Activated CD8-positive, alpha-beta memory T cell treated with anti-CD3 and anti-CD28 coated beads for 36 hours (primary cell): ENCODE measurements around the gene ZFP90. TPM values are rescaled to one million over a fixed set of nuclear protein-coding genes. Genes with fewer than 3 reads are reported as not detected.
"Not testable (repeated sequence)": the region's sequence is repeated elsewhere in the genome, so short reads cannot be mapped to it uniquely, and the experiment has no call there.

ENCODE experiments used
- CTCF ChIA-PET: fragments of 350-600 bp; sonication (Branson Sonifier 250); formaldehyde crosslinking; loops from one replicate; lab custom pipeline; 2021; ENCODE audit warnings: antibody characterized with exemption; lab: Charles Lee
- POLR2A ChIA-PET: fragments of 350-600 bp; sonication (Branson Sonifier 250); formaldehyde crosslinking; loops from one replicate; lab custom pipeline; 2021; ENCODE audit warnings: antibody characterized with exemption; lab: Charles Lee
- total RNA-seq, 2 experiments: library from RNA; stranded (reverse); gene quantifications; one replicate each; pipeline ENCODE4 v1.2.3, GENCODE V29; 2021

The ZFP90 gene
- total RNA-seq, 2 experiments from 2014 or later: 21.2 to 23.2 TPM

DNA sequence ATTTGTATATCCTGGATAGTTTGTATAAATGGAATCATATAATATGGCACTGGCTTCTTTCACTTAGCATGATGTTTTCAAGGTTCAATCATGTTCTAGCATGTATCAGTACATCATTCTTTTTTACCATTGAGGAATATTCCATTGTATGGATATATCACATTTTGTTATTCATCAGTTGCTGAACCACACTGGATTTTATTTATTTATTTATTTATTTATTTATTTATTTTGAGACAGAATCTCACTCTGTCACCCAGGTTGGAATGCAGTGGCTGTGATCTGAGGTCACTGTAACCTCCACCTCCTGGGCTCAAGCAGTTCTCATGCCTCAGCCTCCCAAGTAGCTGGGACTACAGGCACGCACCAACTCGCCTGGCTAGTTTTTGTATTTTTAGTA is 21.2 kb downstream of the ZFP90 start:
- CTCF ChIA-PET, POLR2A ChIA-PET: not testable (repeated sequence)

DNA sequence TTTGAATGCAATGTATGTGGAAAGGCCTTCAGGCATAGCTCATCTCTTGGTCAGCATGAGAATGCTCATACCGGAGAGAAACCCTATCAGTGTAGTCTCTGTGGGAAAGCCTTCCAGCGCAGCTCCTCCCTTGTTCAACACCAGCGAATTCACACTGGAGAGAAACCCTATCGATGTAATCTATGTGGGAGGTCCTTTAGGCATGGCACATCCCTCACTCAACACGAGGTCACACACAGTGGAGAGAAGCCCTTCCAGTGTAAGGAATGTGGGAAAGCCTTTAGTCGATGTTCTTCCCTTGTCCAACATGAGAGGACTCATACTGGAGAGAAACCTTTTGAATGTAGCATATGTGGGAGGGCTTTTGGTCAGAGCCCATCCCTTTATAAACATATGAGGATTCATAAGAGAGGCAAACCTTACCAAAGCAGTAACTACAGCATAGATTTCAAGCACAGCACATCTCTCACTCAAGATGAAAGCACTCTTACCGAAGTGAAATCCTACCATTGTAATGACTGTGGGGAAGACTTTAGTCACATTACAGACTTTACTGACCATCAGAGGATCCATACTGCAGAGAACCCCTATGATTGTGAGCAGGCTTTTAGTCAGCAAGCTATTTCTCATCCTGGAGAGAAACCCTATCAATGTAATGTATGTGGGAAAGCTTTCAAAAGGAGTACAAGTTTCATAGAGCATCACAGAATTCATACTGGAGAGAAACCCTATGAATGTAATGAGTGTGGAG is 24.7 kb downstream of the ZFP90 start:
- POLR2A ChIA-PET: no interaction called here
- CTCF ChIA-PET: interaction anchor here (0.6 kb wide), 1 partner anchor 11 kb away, joined by 3 read pairs; no protein-coding TSS in a partner anchor

DNA sequence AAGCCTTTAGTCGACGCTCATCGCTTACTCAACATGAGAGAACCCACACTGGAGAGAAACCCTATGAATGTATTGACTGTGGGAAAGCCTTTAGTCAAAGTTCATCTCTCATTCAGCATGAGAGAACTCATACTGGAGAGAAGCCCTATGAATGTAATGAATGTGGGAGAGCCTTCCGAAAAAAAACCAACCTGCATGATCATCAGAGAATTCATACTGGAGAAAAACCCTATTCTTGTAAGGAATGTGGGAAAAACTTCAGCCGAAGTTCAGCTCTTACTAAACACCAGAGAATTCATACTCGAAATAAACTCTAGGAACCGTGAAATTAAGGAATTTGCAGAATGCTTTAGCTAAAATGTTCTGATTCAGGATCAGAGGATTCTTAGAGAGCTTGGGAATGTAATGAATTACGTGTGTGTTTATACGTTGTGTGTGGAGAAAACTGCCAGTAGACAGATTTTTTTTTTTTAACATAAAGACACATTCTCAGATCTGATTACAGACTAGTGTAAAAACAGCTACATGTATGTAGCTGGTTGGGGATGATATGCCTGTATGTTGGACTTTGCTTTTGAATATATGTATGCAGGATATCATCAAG is 25.4 kb downstream of the ZFP90 start:
- CTCF ChIA-PET: interaction anchor here (0.6 kb wide), 1 partner anchor 12 kb away, joined by 3 read pairs; no protein-coding TSS in a partner anchor

DNA sequence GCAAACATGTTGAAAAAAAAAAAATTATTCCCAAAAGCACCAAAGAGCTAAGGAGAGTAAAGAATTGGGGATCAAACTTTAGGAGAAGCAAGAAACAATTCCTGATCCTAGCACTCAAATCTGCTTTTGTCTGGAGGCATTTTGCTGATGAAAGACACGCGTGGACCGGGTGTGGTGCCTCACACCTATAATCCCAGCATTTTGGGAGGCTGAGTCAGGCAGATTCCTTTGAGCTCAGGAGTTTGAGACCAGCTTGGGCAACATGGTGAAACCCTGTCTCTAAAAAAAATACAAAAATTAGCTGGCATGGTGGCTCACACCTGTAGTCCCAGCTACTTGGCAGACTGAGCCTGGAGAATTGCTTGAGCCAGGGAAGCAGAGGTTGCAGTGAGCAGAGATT is 35.4 kb downstream of the ZFP90 start:
- ChIA-PET CTCF (interaction anchor here (0.6 to 1.5 kb wide), 2 partner anchors 16 to 64 kb away, joined by 3 to 4 read pairs; no protein-coding TSS in a partner anchor), POLR2A (no interaction called here)

More for the DNA sequence above, 25.4 kb downstream of the ZFP90 start:
- POLR2A ChIA-PET: no interaction called here

DNA sequence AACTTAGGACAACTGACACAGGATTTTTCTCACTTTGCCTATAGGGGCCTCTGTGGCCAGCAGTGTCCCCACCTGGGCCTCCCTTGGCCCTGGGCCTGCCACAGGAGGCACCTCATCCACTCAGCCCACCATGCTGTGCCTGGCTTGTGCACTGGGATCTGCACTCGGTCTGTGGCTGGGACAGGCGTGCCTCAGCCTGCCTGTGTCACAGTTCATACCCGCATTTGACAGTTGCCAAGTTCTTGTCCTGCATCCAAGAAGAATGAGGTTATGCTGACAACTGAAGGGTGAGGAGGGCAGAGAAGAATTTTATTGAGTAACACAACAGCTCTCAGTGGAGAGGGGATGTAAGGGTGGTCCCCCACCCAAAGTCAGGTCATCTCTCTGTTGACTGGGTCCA is 36.0 kb downstream of the ZFP90 start:
- POLR2A ChIA-PET: no interaction called here
- CTCF ChIA-PET: interaction anchor here (1.5 kb wide), 1 partner anchor 15 kb away, joined by 4 read pairs; no protein-coding TSS in a partner anchor

DNA sequence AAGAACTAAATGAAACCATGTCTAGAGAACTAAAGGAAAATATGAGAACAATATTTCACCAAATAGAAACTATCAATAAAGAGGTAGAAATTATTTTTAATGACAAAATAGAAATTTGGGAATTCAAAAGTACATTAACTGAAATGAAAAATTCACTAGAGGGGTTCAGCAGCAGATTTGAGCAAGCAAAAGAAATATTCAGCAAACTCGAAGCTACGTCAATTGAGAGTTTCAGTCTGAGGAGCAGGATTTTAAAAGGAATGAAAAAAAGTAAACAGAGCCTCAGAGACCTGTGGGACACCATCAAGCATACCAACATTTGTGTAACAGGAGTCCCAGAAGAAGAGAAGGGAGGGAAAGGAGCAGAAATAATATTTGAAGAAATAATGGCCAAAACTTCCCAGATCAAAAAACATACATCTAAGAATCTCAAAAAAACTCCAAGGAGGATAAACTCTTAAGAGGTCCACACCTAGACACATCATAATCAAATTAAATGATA is 38.3 kb downstream of the ZFP90 start:
- CTCF ChIA-PET: interaction anchor here (1.0 kb wide), 1 partner anchor 13 kb away, joined by 3 read pairs; no protein-coding TSS in a partner anchor
- POLR2A ChIA-PET: no interaction called here

DNA sequence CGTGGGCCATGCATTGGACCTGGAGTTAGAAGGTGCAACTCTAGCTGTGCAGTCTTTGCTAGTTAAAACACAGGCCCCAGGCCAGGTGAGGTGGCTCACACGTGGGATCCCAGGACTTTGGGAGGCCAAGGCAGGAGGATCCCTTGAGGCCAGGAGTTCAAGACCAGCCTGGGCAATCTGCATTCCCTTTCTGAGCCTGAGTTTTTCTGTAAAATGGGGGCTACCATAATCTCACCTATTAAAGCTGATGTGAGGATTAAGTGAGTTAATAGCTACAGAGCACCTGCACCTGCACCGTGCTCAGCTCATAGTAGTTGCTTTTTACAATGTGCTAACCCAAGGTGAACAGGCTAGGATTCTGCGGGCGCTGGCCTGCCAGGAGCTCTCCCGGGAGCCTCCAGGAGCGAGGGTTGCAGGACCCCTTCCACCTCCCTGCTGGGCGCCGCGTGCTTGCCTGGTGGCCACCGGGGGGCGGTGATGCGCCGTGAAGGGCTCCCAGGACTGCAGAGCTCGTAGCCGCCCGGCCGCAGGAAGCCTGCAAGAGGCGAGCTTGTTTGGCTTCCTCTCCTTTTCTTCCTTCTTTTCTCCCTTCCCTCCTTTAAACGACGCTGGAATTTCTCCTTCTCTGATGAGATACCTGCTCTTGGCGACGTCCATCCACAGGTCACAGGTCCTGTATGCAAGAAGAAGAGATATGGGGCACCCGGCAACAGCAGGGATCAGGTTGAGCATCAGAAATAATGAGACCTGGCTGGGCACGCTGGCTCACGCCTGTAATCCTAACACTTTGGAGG is 51.3 kb downstream of the ZFP90 start:
- ChIA-PET CTCF (interaction anchor here (0.5 to 2.7 kb wide), 24 partner anchors 9 to 717 kb away, joined by 3 to 27 read pairs (median 4); partner anchors contain the start of gene TANGO6), POLR2A (no interaction called here)

DNA sequence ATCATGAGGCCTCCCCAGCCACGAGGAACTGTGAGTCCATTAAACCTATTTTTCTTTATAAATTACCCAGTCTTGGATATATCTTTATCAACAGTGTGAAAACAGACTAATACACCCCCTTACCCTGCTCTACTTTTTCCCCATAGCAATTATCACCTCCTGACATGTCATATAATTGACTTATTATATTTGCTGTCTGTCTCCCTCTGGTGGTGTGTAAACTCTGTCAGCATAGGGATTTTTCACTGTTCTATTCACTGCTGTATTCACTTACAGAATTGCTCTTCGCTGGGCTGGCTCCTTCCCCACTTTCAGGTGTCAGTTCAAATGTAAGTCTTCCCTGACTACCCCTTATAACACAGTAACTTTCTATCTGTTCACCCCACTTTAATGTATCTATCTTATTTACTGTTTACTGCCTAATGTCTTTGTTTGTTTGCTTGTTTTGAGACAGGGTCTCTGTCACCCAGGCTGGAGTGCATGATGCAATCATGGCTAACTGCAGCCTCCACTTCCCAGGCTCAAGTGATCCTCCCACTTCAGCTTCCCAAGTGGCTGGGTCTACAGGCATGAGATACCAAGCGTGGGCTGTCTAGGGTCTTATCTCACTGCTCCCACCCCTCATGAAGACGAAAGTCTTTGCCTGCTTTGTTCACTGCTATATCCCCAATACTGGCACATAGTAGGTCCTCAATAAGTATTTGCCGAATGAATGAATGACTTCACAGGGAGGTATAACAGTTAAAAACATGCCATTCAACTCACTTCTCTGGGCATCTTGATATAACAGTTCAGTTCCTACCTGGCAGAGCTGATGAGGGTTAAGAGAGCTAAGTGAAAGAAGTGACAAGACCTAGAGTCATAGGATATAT is 53.6 kb downstream of the ZFP90 start:
- ChIA-PET CTCF (interaction anchor here (1.0 kb wide), 1 partner anchor 64 kb away, joined by 3 read pairs; no protein-coding TSS in a partner anchor), POLR2A (no interaction called here)

DNA sequence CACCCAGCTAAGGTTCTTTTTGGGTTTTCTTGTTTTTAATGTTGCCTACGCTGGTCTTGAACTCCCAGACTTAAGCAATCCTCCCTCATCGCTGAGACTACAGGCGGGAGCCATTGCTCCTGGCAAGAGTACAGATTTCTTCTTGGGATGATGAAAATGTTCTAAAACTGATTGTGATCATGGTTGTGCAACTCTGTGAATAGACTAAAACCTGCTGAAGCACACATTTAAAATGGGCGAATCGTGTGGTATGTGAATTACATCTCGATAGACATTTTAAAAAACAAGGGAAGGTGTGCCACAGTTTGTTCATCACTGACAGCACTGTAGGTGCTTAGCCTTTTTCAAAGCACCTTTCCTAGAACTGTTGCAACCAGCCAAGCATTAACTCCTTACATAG is 57.2 kb downstream of the ZFP90 start:
- POLR2A ChIA-PET: no interaction called here

DNA sequence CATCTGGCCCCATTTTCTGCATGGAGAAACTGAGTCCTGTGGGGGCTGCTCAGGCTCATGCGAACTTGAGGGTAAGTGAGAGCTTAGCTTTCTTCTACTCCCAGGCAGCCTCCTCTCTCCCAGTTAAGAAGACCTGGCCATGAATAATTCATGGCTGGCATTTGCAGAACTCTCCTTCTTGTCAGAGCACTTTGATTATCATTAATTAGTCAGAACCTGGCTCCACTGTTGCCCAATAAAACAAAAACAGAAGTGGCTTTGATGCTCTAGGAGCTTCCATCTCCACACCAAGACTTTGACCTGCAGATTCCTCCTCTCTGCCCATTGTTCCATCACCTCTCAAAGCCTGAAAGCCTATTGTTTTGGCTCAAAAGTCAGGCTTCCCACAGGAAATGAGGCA is 60.5 kb downstream of the ZFP90 start:
- ChIA-PET POLR2A (no interaction called here), CTCF (interaction anchor here (0.7 to 2.5 kb wide), 4 partner anchors 10 to 1976 kb away, joined by 3 to 8 read pairs (median 4); no protein-coding TSS in a partner anchor)

More for the DNA sequence above, 57.2 kb downstream of the ZFP90 start:
- CTCF ChIA-PET: no interaction called here

DNA sequence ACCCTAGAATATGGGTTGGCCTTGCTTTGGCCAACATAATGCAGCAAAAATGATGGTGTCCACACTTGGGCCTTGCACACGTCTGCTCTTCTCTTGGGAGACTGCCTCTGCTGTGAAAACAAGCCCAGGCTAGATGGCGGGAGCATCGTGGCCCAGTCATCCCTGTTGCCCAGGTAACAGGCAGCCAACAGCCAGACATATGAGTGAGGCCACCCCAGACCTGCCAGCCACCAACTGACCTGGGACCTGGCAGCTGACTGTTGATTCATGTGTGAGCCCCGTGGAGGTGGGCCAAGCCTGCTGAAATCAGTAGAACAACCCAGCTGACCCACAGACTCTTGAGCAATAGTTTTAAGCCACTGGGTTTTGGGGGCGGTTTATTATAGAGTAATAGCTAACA is 66.7 kb downstream of the ZFP90 start:
- POLR2A ChIA-PET: no interaction called here
- CTCF ChIA-PET: interaction anchor here (0.6 kb wide), 1 partner anchor 454 kb away, joined by 3 read pairs; no protein-coding TSS in a partner anchor

DNA sequence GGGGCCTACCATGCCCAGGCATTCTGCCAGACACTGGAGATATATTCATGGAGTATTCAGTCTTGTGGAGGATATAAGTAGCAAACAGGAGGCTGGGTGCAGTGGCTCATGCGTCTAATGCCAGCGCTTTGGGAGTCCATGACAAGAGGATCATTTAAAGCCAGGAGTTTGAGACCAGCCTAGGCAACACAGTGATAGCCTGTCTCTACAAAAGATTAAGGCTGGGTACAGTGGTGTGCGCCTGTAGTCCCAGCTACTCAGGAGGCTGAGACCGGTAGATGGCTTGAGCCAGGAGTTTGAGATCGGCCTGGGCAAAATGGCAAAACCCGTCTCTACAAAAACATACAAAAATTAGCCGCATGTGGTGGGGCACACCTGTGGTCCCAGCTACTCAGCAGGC is 68.4 kb downstream of the ZFP90 start:
- ChIA-PET CTCF (no interaction called here), POLR2A (no interaction called here)

DNA sequence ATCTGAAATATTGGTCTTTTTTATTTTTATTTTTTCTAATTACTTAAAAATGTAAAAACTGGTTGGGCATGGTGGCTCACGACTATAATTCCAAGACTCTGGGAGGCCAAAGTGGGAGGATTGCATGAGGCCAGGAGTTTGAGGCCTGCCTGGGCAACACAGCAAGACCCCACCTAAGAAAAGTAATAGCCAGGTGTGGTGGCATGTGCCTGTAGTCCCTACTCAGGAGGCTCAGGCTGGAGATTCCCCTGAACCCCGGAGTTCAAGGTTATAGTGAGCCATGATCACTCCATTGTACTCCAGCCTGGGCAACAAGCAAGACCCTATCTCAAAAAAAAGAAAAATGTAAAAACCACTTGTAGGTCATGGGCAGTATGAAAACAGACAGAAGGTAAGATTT is 69.2 kb downstream of the ZFP90 start:
- POLR2A ChIA-PET: no interaction called here

DNA sequence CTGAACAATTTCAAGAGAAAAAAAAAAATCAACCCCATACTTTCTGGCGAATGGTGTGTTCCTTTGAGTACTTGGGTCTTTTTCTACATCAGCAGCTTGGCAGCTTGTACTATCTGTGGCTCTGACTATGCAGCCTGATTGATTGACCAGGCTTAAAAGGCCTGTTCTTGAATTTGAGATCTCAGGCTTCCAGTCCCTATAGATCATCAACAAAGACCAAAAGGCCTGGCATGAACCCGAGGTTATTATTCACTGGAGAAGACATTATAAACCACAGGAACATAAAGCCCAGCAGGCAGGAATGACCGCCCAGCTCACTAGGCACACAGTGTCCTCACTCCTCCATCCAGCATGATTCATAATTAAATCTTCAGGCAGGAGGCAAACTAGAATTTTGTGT is 73.9 kb downstream of the ZFP90 start:
- ChIA-PET CTCF (no interaction called here), POLR2A (no interaction called here)

More for the DNA sequence above, 69.2 kb downstream of the ZFP90 start:
- CTCF ChIA-PET: no interaction called here

DNA sequence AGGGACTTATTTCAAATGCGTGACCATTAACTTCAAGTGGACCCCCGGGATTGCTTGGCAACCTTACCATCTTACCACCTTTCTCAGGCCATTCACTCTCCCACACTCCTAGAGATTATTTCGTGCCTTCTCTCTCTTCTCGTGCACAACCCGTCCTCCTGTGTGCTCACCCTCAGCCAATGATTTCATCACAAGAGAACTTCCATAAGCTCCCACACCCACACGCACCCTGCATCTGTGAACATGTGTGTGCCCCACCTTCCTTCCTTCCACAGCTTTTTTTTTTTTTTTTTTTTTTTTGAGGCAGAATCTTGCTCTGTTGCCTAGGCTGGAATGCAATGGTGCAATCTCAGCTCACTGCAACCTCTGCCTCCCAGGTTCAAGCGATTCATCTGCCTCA is 78.6 kb downstream of the ZFP90 start:
- ChIA-PET POLR2A (no interaction called here), CTCF (no interaction called here)
